GM21360 (cell line): ENCODE data around the gene NKX1-1.
"Not testable (repeated sequence)": the region's sequence is repeated elsewhere in the genome, so short reads cannot be mapped to it uniquely, and the experiment has no call there.

ENCODE experiments used
- ATAC-seq: cut with Tn5 transposase; IDR thresholded peaks from one replicate; pipeline ENCODE4 v1.9.1; 2021; ENCODE audit warnings: mild to moderate bottlenecking, moderate library complexity; ENCODE audit not compliant: unreplicated experiment

The NKX1-1 gene

GRCh38 chr4:1406394-1406980 lies at the start of gene NKX1-1:
Gene NKX1-1 (minus strand): TSS chr4:1406442. CDS start chr4:1406442, 0 bp downstream.
- ATAC-seq = no peak

- no peak for ATAC-seq
These were observed 47.5 kb upstream of the NKX1-1 start for GRCh38 chr4:1453731-1454130.

GRCh38 chr4:1452431-1453051 lies 46.3 kb upstream of the NKX1-1 start:
- no peak for ATAC-seq

- no peak for ATAC-seq
These were observed 45.5 kb upstream of the NKX1-1 start for GRCh38 chr4:1451752-1452122.

GRCh38 chr4:1451106-1451751 lies 45.0 kb upstream of the NKX1-1 start:
- ATAC-seq = no peak

- ATAC-seq = no peak
These were observed 43.8 kb upstream of the NKX1-1 start for GRCh38 chr4:1449833-1450741.

- no peak for ATAC-seq
These were observed 43.2 kb upstream of the NKX1-1 start for GRCh38 chr4:1449475-1449832.

- no peak for ATAC-seq
These were observed 42.6 kb upstream of the NKX1-1 start for GRCh38 chr4:1448589-1449420.

GRCh38 chr4:1447676-1448588 lies 41.7 kb upstream of the NKX1-1 start:
- no peak for ATAC-seq

GRCh38 chr4:1446502-1447386 lies 40.5 kb upstream of the NKX1-1 start:
- no peak for ATAC-seq

- no peak for ATAC-seq
These were observed 39.6 kb upstream of the NKX1-1 start for GRCh38 chr4:1445716-1446445.

- not testable (repeated sequence) for ATAC-seq
These were observed 37.5 kb upstream of the NKX1-1 start for GRCh38 chr4:1443688-1444172.

GRCh38 chr4:1427010-1427409 lies 20.8 kb upstream of the NKX1-1 start:
- no peak for ATAC-seq

- no peak for ATAC-seq
These were observed 15.4 kb upstream of the NKX1-1 start for GRCh38 chr4:1421657-1422056.

- no peak for ATAC-seq
These were observed 13.5 kb upstream of the NKX1-1 start for GRCh38 chr4:1419708-1420107.

GRCh38 chr4:1418494-1419285 lies 12.4 kb upstream of the NKX1-1 start:
- ATAC-seq = no peak
